Erythroblast (primary cell): ENCODE data around the gene JARID2.

Source experiments
- DNase-seq, 2 experiments: peaks; one replicate each; lab custom pipeline; 2025; lab: John Stamatoyannopoulos, UW
- GATA1 ChIP-seq: IDR thresholded peaks from 2 replicates; pipeline ENCODE4 v1.6.1; 2011; ENCODE audit warnings: low read depth, mild to moderate bottlenecking, control low read depth, low read length, moderate library complexity
- POLR2A ChIP-seq: IDR thresholded peaks from 2 replicates; pipeline ENCODE4 v1.6.1; 2011; ENCODE audit warnings: mild to moderate bottlenecking, low read length

The JARID2 gene

DNA sequence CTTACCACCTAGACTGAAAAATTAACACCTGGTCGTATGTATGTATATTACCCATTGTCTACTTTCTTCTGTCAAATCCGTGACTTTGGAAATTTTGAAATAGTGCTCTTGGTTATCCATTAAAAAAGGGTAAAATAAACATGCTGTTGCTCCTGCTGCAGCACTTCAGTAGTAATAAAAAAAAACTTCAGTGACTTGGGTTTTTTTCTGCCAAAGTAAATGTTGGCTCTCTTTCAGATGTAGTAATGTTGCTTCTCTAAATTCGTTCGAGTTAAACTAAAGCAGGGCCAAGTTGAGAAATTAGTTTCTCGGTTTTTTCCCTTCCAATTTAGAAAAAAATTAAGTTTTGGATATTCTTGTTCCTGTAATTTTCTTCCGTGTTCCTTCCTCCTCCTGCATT is 34.2 kb downstream of the JARID2 start:
- DNase-seq = no peak
- TF ChIP-seq GATA1 (no peak), POLR2A (no peak)

GRCh38 chr6:15280961-15281360 is 35.1 kb downstream of the JARID2 start:
- no peak for TF ChIP-seq POLR2A
- no peak for TF ChIP-seq GATA1
- no peak for DNase-seq

DNA sequence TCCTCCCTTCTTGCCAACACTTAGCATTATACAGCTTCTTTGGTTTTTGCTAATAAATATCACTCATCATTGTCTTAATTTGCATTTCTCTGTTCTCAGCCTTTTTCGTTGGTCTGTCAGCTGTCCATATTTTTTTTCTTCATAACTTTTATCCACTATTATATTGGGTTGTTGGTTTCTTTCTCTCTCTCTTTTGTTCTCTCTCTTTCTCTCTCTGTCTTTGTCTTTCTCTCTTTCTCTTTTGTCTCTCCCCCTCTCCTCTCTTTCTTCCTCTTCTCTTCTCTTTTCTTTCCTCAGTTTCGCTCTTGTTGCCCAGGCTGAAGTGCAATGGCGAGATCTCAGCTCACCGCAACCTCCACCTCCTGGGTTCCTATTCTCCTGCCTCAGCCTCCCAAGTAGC is 36.5 kb downstream of the JARID2 start:
- TF ChIP-seq POLR2A (no peak), GATA1 (no peak)
- DNase-seq = no peak

- TF ChIP-seq POLR2A (no peak), GATA1 (no peak)
- no peak for DNase-seq
Observed at GRCh38 chr6:15283986-15284361, 38.1 kb downstream of the JARID2 start.

- no peak for DNase-seq
- no peak for TF ChIP-seq POLR2A
- no peak for TF ChIP-seq GATA1
Observed at GRCh38 chr6:15284743-15285142, 38.9 kb downstream of the JARID2 start.

DNA sequence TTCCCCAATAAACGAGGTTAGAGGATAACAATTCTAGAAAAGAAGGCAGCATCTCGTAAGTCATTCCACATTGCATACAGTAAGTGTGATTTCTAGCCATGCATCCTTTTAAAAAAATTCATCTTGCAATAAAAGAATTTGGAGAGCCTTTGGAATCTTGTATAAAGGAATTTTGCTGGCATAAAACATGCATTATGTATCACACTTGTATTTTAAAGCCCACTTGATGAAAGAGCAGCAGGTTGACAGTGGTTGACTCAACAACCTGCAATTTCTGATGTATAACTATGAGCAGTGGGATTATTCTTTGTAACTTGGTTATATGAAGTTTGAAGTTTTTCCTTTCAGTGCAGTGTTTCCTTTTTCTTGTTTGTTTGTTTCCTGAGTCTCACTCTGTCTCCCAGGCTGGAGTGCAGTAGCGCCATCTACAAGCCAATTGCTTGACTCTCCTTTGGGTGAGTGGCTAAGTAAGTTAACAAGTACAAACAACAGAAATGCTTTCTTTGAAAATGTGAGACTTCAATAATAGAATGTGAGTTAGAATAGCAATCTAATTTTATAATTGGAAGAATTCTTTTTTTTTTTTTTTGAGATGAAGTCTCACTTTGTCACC is 39.9 kb downstream of the JARID2 start:
- DNase-seq = peak in 1 of 2 experiments; percentile 12
- TF ChIP-seq GATA1 (no peak), POLR2A (no peak)

- DNase-seq = no peak
- TF ChIP-seq GATA1 (no peak), POLR2A (no peak)
Observed at GRCh38 chr6:15287670-15288375, 42.0 kb downstream of the JARID2 start.

GRCh38 chr6:15288856-15289255 is 43.0 kb downstream of the JARID2 start:
- peak in 1 of 2 experiments; percentile 45 for DNase-seq
- TF ChIP-seq POLR2A (no peak), GATA1 (no peak)

DNA sequence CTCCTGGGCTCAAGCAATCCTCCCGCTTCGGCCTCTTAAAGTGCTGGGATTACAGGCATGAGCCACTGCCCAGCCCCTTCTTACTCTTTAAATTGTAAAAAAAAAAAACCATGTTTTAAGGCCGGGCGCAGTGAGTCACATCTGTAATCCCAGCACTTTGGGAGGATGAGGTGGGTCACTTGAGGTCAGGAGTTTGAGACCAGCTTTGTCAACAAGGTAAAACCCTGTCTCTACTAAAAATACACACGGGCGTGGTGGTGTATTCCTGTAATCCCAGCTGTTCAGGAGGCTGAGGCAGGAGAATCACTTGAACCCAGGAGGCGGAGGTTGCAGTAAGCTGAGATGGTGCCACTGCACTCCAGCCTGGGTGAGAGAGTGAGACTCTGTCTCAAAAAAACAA is 43.6 kb downstream of the JARID2 start:
- DNase-seq = peak; percentile 49 to 70

GRCh38 chr6:15290067-15290680 is 44.3 kb downstream of the JARID2 start:
- DNase-seq = no peak
- no peak for TF ChIP-seq GATA1
- TF ChIP-seq POLR2A = no peak

- TF ChIP-seq POLR2A = no peak
- TF ChIP-seq GATA1 = no peak
- no peak for DNase-seq
Observed at GRCh38 chr6:15290962-15291704, 45.3 kb downstream of the JARID2 start.

DNA sequence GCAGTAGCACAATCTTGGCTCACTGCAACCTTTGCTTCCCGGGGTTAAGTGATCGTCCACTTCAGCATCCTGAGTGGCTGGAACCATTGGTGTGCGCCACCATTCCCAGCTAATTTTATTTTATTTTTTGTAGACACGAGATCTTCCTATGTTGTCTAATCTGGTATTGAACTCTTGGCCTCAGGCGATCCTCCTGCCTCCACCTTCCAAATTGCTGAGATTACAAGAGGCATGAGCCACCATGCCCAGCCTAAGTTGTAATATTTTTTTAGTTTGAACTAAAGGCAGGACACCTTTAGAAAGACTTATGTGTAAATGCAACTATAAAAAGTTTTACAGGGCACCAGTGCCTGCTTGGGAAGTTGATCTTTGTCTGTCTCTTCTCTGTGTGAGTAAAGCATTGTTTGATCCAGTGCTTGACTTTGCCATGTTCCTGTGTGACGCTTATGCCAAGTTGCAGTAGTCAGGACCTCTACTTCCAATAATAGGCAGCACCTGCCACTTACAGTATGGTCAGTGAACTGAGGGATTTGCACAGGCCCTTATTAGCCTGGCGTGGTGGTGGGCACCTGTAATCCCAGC is 46.9 kb downstream of the JARID2 start:
- TF ChIP-seq POLR2A (no peak), GATA1 (no peak)
- no peak for DNase-seq

DNA sequence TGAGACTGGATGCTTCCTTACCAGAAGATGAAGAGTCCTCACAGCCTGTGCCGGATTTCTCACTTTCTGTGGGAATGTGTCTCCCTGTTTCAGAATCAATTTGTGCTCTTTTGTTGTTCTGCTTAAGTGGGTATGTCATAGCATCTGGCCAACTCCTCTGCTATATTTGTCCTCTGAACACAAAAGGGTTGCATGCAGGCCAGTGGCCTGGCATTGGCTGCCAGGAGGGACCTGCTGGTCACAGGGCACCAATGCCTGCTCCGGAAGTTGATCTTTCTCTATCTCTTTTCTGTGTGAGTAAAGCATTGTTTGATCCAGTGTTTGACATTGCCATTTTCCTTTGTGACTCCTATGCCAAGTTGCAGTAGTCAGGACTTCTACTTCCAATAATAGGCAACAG is 47.8 kb downstream of the JARID2 start:
- TF ChIP-seq POLR2A (no peak), GATA1 (no peak)
- no peak for DNase-seq

DNA sequence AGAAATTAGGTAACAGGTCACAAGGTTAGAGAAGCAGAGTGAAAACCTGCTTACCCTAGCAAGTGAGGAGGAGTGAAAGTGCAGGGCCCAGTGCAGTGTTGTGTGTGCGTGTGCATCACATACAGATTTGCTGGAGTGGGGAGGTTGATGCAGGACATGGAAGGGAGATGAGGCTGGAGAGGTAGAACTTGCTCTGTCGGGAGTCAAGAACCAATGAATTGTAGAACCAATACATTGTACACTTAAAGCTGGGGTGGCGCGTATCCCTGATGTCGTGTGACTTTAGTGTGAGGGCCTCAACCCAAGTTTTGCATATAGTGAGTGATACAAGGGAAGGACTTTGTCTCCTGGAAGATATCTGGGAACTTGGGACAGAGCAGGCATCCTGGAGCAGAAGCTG is 48.6 kb downstream of the JARID2 start:
- no peak for DNase-seq
- TF ChIP-seq GATA1 = no peak
- TF ChIP-seq POLR2A = no peak
